Measurements from ENCODE around the gene ACSL6.
"Not testable (repeated sequence)": the region's sequence is repeated elsewhere in the genome, so short reads cannot be mapped to it uniquely, and the experiment has no call there.

The ACSL6 gene

DNA sequence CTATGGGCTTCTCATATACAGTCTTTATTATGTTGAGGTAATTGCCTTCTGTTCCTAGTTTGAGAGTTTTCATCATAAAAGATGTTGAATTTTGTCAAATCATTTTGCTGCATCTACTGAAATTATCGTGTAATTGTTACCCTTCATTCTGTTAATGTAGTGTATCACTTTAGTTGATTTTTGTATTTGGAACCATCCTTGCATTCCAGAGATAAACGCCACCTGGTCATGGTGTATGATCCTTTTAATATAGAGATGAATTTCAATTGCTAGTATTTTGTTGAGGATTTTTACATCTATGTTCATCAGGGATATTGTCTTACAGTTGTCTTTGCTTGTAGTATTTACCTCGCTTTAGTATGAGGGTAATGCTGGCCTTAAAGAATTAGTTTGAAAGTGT is 85.3 kb downstream of the ACSL6 start:
- no peak for DNase-seq

DNA sequence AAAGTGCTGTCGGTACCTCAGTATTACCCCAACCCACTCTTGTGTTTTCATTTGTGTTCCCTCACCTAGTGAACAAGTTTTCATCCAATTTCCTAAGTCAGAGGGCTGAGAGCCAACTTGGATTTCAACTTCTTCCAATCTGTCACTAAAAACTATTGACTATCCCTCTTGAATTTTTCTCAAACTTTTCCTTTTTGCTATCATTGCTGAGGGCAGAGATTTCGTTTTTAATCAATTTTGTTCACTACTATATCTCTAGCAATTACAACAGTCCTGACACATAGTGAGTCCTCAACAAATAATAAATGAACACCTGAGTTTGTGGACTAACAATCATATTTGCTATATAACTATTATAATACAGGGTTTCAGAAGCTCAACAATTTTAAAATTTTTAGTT is 95.0 kb downstream of the ACSL6 start:
- no peak for DNase-seq

DNA sequence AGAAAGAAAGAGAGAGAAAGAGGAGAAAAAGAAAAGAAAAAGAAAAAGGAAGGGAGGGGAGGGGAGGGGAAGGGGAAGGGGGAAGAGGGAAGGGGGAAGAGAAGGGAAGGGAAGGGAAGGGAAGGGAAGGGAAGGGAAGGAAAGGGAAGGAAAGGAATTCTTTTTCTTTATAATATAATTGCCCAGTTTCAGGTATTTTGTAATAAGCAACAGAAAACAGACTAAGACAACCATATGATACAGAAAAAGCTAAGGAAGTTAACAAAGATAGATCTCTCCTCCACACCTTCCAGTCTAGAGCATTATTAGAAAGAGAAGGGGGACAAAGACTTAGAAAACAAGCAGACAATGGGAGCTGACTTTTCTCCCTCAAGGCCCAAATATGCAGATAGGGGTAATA is 97.0 kb downstream of the ACSL6 start:
- DNase-seq, result no peak

DNA sequence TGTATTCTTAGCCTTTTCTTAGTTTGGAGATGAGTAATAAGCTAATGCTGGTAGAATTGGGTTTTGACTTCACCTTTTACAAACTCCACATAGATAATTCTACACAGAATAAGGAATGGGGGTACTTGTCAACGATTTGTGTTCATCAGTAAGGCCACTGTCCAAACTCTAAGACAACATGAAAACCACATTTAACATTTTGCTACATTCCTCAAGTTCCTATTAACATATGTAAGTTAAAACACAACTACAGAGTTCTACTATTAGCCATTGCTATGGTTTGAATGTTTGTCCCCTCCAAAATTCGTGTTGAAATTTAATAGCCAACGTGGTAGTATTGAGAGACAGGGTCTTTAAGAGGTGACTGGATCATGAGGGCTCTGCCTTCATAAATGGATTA is 97.9 kb downstream of the ACSL6 start:
- no peak for DNase-seq

DNA sequence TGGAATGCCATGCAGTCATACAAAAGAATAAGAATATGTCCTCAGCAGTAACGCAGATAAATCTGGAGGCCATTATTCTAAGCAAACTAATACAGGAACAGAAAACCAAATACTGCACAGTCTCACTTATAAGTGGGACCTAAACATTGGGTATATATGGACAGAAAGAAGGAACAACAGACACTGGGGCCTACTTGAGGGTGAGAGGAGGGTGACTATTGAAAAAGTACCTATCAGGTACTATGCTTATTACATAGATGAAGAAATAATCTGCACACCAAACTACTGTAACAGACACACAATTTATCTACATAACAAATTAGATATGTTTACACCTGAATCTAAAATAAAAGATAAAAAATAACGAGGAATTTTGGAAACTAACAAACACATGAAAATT is 104.8 kb downstream of the ACSL6 start:
- no peak for DNase-seq

DNA sequence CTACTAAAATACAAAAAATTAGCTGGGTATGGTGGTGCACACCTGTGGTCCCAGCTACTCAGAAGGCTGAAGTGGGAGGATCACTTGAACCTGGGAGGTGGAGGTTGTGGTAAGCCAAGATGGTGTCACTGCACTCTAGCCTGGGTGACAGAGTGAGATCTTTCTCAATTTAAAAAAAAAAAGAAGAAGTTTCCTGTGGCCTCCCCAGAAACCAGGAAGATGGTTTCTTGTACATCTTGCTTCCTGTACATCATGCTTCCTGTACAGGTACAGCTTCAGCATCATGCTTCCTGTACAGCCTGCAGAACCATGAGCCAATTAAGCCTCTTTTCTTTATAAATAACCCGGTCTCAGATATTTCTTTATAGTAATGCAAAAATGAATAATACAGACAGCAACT is 109.2 kb downstream of the ACSL6 start:
- not testable (repeated sequence) for DNase-seq

Data from NCI-H526 treated with DMSO at 0.1 percent for 48 hours (cell line).